ENCODE data around the gene HIBADH.

DNA sequence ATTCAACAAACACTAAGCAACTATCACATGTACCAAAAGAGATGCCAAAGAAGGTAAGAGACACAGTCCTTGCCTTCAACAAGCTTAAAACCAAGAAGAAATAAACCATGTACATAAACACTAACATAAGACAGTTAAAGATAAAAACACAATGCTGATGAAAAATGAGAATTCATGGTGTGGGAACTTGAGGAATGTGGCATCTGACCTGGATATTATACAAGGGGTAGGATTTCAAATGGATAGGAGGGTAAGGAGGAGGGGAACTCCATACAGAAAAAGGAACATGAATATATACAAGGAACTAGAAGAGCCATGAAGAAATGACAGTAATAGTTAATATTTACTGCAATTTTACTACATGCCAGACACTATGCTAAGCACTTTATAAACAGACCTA is 11.0 kb downstream of the HIBADH start:
- no peak for TF ChIP-seq POLR2AphosphoS5 (IDR thresholded peaks at IDR 0.05; ENCODE audit: insufficient read depth in 1 of 2, low read depth in 1 of 2)
- TF ChIP-seq, protein P1, sequence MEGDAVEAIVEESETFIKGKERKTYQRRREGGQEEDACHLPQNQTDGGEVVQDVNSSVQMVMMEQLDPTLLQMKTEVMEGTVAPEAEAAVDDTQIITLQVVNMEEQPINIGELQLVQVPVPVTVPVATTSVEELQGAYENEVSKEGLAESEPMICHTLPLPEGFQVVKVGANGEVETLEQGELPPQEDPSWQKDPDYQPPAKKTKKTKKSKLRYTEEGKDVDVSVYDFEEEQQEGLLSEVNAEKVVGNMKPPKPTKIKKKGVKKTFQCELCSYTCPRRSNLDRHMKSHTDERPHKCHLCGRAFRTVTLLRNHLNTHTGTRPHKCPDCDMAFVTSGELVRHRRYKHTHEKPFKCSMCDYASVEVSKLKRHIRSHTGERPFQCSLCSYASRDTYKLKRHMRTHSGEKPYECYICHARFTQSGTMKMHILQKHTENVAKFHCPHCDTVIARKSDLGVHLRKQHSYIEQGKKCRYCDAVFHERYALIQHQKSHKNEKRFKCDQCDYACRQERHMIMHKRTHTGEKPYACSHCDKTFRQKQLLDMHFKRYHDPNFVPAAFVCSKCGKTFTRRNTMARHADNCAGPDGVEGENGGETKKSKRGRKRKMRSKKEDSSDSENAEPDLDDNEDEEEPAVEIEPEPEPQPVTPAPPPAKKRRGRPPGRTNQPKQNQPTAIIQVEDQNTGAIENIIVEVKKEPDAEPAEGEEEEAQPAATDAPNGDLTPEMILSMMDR (IDR thresholded peaks at IDR 0.05) = no peak
- no peak for TF ChIP-seq POLR2A (IDR thresholded peaks at IDR 0.05)

Data from vagina (tissue), 2 donors.